ENCODE results near the gene PIK3R5.

The PIK3R5 gene

GRCh38 chr17:8953156-8953885, 12.2 kb downstream of the PIK3R5 start:
- in situ Hi-C loops (cut with MboI; ENCODE audit: low sequenced_read_pairs) = no loop called here

- in situ Hi-C loops (cut with MboI; ENCODE audit: low sequenced_read_pairs) = no loop called here
Measured at GRCh38 chr17:8952191-8952590, 13.3 kb downstream of the PIK3R5 start.

- in situ Hi-C loops (cut with MboI; ENCODE audit: low sequenced_read_pairs) = no loop called here
Measured at GRCh38 chr17:8951206-8951605, 14.3 kb downstream of the PIK3R5 start.

- in situ Hi-C loops (cut with MboI; ENCODE audit: low sequenced_read_pairs) = no loop called here
Measured at GRCh38 chr17:8949061-8949661, 16.3 kb downstream of the PIK3R5 start.

GRCh38 chr17:8948462-8948861, 17.0 kb downstream of the PIK3R5 start:
- in situ Hi-C loops (cut with MboI; ENCODE audit: low sequenced_read_pairs) = no loop called here

- in situ Hi-C loops (cut with MboI; ENCODE audit: low sequenced_read_pairs) = no loop called here
Measured at GRCh38 chr17:8947201-8947600, 18.3 kb downstream of the PIK3R5 start.

- in situ Hi-C loops (cut with MboI; ENCODE audit: low sequenced_read_pairs) = no loop called here
Measured at GRCh38 chr17:8946476-8946875, 19.0 kb downstream of the PIK3R5 start.

GRCh38 chr17:8946071-8946470, 19.4 kb downstream of the PIK3R5 start:
- in situ Hi-C loops (cut with MboI; ENCODE audit: low sequenced_read_pairs) = no loop called here

- in situ Hi-C loops (cut with MboI; ENCODE audit: low sequenced_read_pairs) = no loop called here
Measured at GRCh38 chr17:8944748-8945147, 20.8 kb downstream of the PIK3R5 start.

- in situ Hi-C loops (cut with MboI; ENCODE audit: low sequenced_read_pairs) = no loop called here
Measured at GRCh38 chr17:8944083-8944482, 21.4 kb downstream of the PIK3R5 start.

- in situ Hi-C loops (cut with MboI; ENCODE audit: low sequenced_read_pairs) = no loop called here
Measured at GRCh38 chr17:8941980-8942622, 23.4 kb downstream of the PIK3R5 start.

- in situ Hi-C loops (cut with MboI; ENCODE audit: low sequenced_read_pairs) = no loop called here
Measured at GRCh38 chr17:8941520-8941919, 24.0 kb downstream of the PIK3R5 start.

- in situ Hi-C loops (cut with MboI; ENCODE audit: low sequenced_read_pairs) = no loop called here
Measured at GRCh38 chr17:8940866-8941471, 24.5 kb downstream of the PIK3R5 start.

GRCh38 chr17:8939496-8940334, 25.8 kb downstream of the PIK3R5 start:
- in situ Hi-C loops (cut with MboI; ENCODE audit: low sequenced_read_pairs) = no loop called here

- in situ Hi-C loops (cut with MboI; ENCODE audit: low sequenced_read_pairs) = no loop called here
Measured at GRCh38 chr17:8938933-8939332, 26.6 kb downstream of the PIK3R5 start.

GRCh38 chr17:8935191-8935590, 30.3 kb downstream of the PIK3R5 start:
- in situ Hi-C loops (cut with MboI; ENCODE audit: low sequenced_read_pairs) = no loop called here

GRCh38 chr17:8934346-8934745, 31.2 kb downstream of the PIK3R5 start:
- in situ Hi-C loops (cut with MboI; ENCODE audit: low sequenced_read_pairs) = no loop called here

GRCh38 chr17:8930649-8931048, 34.9 kb downstream of the PIK3R5 start:
- in situ Hi-C loops (cut with MboI; ENCODE audit: low sequenced_read_pairs) = no loop called here

- in situ Hi-C loops (cut with MboI; ENCODE audit: low sequenced_read_pairs) = no loop called here
Measured at GRCh38 chr17:8928347-8928746, 37.2 kb downstream of the PIK3R5 start.

GRCh38 chr17:8927395-8927794, 38.1 kb downstream of the PIK3R5 start:
- in situ Hi-C loops (cut with MboI; ENCODE audit: low sequenced_read_pairs) = no loop called here

- in situ Hi-C loops (cut with MboI; ENCODE audit: low sequenced_read_pairs) = no loop called here
Measured at GRCh38 chr17:8925808-8926207, 39.7 kb downstream of the PIK3R5 start.
